GM19035 (cell line): ENCODE data around the gene NRXN3.
"Not testable (repeated sequence)": the region's sequence is repeated elsewhere in the genome, so short reads cannot be mapped to it uniquely, and the experiment has no call there.

ENCODE experiments used
- ATAC-seq: cut with Tn5 transposase; IDR thresholded peaks from one replicate; pipeline ENCODE4 v1.9.1; 2021; ENCODE audit not compliant: unreplicated experiment

Gene NRXN3

GRCh38 chr14:79101388-79101787, 931.2 kb downstream of the NRXN3 start:
- ATAC-seq: no peak

GRCh38 chr14:79103764-79104163, 933.6 kb downstream of the NRXN3 start:
- ATAC-seq: no peak

DNA sequence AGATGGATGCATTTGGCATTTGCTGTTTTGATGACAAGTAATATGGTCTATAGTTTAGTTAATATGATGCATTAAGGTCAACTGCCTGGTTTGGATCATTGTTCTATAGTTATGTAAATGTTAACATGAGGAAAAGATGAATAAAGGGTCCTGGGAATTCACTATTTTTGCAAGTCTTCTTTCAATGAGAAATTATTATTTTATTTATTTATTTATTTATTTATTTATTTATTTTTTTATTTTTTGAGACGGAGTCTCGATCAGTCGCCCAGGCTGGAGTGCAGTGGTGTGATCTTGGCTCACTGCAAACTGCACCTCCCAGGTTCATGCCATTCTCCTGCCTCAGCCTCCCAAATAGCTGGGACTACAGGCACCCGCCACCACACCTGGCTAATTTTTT, 940.4 kb downstream of the NRXN3 start:
- not testable (repeated sequence) for ATAC-seq

- no peak for ATAC-seq
These were observed 941.9 kb downstream of the NRXN3 start for GRCh38 chr14:79111987-79112501.

GRCh38 chr14:79117561-79117960, 947.4 kb downstream of the NRXN3 start:
- no peak for ATAC-seq

GRCh38 chr14:79118291-79118690, 948.1 kb downstream of the NRXN3 start:
- ATAC-seq: no peak

- no peak for ATAC-seq
These were observed 964.2 kb downstream of the NRXN3 start for GRCh38 chr14:79134361-79134760.

GRCh38 chr14:79136071-79137044, 966.2 kb downstream of the NRXN3 start:
- no peak for ATAC-seq

GRCh38 chr14:79137045-79137430, 966.9 kb downstream of the NRXN3 start:
- no peak for ATAC-seq

DNA sequence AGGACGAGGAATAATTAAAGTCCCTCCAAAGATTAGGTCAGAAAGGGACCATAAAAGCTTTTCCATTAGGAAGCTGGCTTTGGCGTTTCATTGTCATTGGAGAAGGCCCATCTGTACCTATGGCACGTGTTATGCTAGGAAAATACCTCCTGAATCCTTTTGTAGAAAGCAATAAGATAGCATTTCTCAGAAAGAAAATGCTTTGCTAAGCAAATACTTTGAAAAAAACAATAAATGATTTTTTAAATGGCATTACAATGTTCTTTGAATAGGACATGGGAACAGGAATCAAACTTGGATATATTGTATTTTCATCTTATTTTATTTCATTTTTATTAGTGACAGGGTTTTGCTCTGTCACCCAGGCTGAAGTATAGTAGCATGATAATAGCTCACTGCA, 967.7 kb downstream of the NRXN3 start:
- ATAC-seq: no peak

- no peak for ATAC-seq
These were observed 974.7 kb downstream of the NRXN3 start for GRCh38 chr14:79144896-79145295.

GRCh38 chr14:79150226-79150625, 980.1 kb downstream of the NRXN3 start:
- ATAC-seq: no peak

DNA sequence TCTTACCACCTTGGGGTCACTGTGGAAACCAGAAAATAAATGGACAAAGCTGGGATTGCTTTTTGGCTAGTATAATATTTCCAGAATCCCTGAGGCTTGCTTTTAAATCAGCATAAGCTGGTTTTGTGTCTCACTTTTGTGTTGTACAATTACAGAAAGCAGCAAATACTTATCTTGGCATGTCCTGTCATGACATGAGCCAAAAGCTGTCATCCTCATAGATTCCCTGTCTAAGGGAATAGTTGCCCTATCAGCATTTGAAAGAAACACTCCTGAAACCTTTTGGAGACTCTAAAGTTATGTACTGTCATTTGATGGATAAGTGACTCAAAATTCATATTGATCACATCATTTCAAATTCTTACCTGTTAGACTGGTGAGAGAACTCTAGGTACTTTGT, 987.2 kb downstream of the NRXN3 start:
- no peak for ATAC-seq

DNA sequence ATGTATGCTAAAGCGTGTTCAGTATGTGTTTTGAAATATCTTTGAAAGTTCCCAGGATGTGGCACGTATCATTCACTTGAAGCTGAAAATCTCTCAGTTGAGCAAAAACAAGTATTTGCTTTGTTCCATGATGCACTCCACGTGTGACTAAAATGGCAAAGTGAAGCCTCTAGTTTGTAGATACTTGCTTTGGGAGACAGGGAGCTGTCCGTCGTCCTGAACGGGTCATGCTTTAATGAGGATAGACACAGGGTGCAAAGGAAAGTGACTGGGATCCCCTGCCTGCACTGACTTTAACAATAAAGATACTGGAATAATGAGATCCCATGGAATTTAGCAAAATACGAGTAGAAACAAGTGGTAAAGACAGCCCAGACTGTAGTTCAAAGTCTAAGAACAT, 991.4 kb downstream of the NRXN3 start:
- no peak for ATAC-seq

DNA sequence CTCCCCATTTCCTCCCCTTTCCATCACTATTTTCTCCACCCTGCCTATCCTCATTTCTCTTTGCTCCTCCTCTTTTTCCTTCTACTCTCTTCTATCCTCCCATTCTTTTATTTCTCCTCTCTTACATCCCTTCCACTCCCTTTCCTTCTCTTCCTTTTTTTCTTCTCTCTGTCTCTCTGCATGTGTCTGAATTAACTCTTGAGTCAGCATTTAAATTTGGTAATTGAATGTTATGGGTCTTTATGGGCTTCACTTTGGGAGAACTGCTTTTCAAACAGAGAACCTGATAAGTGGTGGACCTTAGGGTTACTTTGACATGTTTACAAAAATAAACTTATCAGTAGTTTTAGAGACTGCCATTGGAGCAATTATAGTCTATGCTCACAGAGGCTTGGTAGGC, 992.7 kb downstream of the NRXN3 start:
- no peak for ATAC-seq

GRCh38 chr14:79165471-79166090, 995.4 kb downstream of the NRXN3 start:
- ATAC-seq: no peak

- no peak for ATAC-seq
These were observed 996.0 kb downstream of the NRXN3 start for GRCh38 chr14:79166171-79166570.

DNA sequence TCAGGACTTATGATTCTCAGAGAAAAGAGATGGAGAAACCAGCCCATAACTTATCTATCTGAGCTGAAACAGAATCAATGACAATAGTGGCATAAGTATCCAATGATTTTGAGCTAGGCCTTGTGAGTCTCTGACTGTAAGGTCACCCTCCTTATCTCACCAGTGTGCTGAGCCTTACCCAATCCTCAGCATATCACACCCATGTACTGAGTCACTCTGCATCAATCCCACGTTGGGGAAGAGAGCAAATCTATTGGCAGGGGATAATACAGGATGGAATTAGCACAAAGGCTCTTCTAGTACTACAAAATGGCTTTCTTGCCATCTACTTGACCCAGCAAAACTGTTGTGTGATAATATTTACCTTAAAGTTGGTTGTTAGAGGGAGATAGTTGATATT, 997.8 kb downstream of the NRXN3 start:
- no peak for ATAC-seq

- no peak for ATAC-seq
These were observed 1005.5 kb downstream of the NRXN3 start for GRCh38 chr14:79175671-79176070.

DNA sequence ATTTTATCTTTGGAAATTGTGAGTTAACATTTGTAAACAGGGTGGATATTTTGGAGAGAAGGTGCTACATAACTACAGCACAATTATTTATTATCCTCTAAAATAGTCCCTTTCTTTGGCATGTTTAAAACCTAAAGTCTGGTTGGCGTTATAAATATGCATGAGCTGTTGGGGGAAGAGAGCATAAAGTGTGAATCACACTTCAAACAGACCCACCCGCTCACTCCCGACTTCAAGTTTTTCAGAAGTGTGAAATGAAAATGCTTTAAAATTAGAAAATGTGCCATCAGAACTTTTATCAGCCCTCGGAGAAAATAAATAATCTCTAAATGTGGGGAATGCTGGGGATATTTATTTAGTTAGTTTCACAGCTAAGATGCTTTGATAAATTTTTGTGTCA, 1006.9 kb downstream of the NRXN3 start:
- no peak for ATAC-seq

- no peak for ATAC-seq
These were observed 1008.5 kb downstream of the NRXN3 start for GRCh38 chr14:79178719-79179118.

DNA sequence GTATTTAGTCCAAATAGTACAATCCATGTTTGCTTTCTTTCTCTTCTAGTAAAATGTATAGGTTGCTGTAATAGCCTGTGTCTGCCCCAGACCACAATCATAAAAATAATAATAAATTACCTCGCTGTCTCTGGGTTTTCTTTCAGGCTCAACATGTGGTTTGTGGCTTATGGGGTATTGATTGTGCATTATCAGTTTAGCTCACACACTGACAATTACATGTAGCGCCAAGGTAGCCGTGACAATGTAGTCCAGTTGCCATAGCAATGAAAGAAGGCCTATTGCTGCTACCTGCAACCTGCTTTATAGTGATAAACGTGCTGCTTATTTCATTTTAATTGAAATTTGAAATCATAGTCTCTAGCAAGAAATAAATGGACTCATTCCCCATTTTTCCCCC, 1009.8 kb downstream of the NRXN3 start:
- ATAC-seq: no peak
